ENCODE measurements around the gene ITPK1.

DNA sequence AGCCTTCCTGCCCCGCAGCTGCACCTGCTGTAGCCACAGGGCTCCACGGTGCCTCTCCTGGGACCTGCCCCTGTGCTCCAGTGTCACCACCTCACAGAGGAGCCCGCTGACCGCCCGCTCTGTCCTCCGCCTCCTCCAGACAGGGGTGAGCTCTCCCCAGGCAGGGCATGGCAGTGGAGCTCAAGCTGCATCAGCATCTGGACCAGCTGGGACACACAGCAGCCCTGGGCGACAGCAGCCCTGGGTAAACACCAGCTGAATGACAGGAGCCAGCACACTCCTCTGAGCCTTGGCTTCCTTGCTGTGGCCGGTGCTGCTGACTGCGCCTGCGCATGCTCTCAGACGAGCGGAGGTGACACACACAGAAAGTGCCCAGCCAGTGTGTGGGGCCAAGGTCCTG, 170.7 kb downstream of the ITPK1 start:
- TF ChIP-seq, protein P1, sequence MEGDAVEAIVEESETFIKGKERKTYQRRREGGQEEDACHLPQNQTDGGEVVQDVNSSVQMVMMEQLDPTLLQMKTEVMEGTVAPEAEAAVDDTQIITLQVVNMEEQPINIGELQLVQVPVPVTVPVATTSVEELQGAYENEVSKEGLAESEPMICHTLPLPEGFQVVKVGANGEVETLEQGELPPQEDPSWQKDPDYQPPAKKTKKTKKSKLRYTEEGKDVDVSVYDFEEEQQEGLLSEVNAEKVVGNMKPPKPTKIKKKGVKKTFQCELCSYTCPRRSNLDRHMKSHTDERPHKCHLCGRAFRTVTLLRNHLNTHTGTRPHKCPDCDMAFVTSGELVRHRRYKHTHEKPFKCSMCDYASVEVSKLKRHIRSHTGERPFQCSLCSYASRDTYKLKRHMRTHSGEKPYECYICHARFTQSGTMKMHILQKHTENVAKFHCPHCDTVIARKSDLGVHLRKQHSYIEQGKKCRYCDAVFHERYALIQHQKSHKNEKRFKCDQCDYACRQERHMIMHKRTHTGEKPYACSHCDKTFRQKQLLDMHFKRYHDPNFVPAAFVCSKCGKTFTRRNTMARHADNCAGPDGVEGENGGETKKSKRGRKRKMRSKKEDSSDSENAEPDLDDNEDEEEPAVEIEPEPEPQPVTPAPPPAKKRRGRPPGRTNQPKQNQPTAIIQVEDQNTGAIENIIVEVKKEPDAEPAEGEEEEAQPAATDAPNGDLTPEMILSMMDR (conservative IDR thresholded peaks at IDR 0.05), result no peak
- no peak for TF ChIP-seq ZFX (IDR thresholded peaks at IDR 0.05)
